IPS DF 4.7 (cell line): ENCODE measurements around the gene GALNT17.

Experiments used
- DNase-seq: peaks from one replicate; pipeline ENCODE4 v3.0.0-alpha.2; 2013; ENCODE audit warnings: low spot score; ENCODE audit errors: extremely low read depth

Gene GALNT17

GRCh38 chr7:71495828-71496227 is 363.9 kb downstream of the GALNT17 start:
- DNase-seq = no peak

DNA sequence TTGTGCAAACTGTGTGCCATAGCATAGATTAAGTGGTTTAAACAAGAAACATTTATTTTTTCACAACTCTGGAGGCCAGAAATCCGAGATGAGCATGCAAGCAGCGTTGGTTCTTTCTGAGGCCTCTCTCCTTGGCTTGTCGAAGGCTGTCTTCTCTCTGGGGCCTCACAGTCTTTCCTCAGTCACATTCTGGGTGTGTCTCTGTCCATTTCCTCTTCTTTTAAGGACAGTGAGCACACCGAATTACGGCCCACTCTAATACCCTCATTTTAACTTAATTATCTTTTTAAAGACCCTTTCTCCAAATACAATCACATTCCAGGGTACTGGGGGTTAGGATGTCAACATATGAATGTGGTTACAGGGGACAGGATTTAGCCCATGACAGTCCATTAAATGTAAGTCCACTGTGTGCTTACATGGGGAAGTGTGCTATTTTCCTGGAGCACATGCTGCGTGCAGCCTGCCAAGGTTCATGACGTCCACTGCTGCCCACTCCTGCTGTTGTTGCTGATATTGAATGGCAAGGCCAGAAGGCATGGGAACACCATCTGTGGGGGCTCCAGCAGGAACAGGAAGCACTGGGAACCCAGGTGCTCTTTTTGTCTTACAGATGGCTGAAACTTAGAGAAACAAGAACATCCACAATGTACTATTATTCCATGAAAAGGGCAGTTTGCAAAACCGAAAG is 365.5 kb downstream of the GALNT17 start:
- no peak for DNase-seq

- DNase-seq = no peak
Measured at GRCh38 chr7:71498381-71498780, 366.4 kb downstream of the GALNT17 start.

GRCh38 chr7:71504697-71505441 is 372.9 kb downstream of the GALNT17 start:
- no peak for DNase-seq

GRCh38 chr7:71506822-71507221 is 374.9 kb downstream of the GALNT17 start:
- DNase-seq = no peak

- no peak for DNase-seq
Measured at GRCh38 chr7:71507680-71508602, 376.0 kb downstream of the GALNT17 start.

DNA sequence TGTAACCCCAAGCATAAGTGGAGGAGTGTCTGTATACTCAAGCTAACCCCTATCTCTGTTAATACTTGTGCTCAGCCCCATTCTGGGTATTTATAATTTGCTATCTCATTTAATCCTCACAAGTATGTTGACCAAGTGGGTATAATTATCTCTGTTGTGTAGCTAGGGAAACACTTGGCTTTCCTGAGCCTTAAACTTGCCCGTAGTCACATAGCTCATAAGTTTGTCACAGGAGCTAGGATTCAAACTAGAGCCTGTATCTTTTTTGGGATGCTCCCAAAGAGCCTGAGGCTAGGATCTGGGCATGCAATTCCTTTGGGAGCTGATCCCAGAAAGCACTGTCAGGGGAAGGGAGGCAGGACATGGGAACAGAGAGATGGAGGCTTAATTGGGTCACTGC is 377.4 kb downstream of the GALNT17 start:
- DNase-seq = no peak

GRCh38 chr7:71511361-71511807 is 379.4 kb downstream of the GALNT17 start:
- DNase-seq = no peak

DNA sequence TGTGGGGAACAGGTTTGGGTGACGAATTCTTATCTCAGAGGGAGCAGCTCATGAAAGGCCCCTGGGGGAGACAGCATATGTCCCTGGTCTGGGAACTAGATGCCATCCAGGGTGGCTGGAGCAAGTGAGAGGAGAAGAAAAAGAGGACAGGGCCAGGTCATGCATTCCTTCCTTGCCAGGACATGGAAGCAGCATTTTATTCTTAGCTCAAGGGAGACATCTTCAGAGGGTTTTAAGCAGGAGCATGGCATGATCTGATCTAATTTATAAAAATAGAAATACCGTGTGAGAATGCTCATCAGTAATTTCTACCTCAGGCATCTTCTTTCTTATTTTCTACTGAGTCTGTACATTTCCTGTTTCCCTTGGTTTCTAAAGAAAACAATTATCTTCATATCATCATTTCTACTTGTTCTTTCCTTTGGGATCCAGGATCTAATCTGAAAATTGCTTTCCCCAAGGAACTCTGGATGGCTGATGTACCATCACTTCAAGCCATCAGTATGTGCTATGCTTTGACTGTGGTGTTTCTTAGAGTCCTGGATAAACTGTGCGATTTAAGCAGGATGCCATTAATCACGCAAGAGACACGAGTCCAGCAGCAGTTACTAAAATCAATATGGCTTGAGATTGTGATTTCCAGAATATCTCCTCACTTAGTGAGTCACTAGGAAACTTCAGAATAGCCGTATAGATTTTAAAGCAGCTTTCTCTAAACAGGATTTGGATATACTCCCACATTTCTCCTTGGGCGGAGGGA is 386.2 kb downstream of the GALNT17 start:
- DNase-seq = no peak

GRCh38 chr7:71518880-71519279 is 386.9 kb downstream of the GALNT17 start:
- DNase-seq = no peak

GRCh38 chr7:71521506-71521905 is 389.6 kb downstream of the GALNT17 start:
- no peak for DNase-seq

- no peak for DNase-seq
Measured at GRCh38 chr7:71526106-71526505, 394.2 kb downstream of the GALNT17 start.

DNA sequence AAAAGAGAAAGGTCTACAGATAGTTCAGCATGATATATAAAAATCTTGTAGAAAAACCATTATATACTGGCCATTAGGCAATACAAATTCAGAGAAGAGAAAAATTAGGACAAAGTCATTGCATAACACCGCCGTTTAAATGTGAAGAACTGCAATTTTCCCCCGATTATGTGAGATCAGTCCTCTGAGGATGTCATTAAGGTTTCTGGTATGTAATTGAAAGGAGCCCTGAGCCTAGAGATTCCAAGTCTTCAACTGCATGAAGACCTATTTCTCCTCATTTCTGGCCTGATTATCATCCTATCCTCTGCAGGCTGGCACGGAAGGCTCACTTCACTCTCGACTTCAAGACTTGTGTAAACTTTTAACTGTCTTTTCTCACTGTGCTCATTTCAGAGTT is 395.3 kb downstream of the GALNT17 start:
- DNase-seq = no peak

DNA sequence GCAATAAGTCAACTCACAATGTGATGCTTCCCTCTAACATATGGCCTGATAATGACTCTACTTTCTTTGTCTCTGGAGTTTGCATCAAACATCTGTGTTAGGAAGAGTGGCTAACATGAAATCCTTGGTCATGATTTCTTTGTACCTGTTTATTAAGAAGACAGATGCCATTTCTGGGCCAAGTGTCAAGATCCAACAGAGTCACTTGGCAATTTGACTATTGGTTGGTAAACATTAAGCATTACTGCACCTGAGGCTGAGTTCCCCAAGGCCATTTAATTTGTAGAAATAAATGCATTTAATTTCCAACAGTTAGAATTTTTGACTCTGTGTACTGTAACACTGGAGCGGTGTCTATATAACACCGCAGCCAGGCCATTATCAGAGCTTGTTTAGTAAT is 403.7 kb downstream of the GALNT17 start:
- DNase-seq = no peak

GRCh38 chr7:71538210-71538609 is 406.3 kb downstream of the GALNT17 start:
- DNase-seq = no peak

GRCh38 chr7:71539615-71540014 is 407.7 kb downstream of the GALNT17 start:
- DNase-seq = no peak

- DNase-seq = no peak
Measured at GRCh38 chr7:71541707-71542353, 409.9 kb downstream of the GALNT17 start.

DNA sequence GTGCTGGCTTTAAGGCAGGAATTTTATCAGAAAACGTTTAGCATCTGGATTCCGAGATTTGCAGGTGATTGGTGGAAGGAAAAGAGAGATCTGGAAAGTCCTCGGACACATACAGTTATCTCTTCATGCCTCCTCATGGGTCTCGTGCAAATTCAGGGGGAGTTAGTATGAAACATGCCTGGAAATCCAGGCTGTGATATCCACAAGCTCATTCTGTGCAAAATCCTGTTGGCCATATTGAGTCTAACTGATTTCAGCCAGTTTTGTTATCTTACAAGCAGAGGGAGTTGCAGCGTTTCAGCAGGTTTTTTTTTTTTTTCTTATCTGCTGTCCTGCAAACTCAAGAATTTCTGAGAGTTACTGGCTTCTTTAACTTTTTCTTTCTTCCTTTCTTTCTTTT is 411.5 kb downstream of the GALNT17 start:
- no peak for DNase-seq

DNA sequence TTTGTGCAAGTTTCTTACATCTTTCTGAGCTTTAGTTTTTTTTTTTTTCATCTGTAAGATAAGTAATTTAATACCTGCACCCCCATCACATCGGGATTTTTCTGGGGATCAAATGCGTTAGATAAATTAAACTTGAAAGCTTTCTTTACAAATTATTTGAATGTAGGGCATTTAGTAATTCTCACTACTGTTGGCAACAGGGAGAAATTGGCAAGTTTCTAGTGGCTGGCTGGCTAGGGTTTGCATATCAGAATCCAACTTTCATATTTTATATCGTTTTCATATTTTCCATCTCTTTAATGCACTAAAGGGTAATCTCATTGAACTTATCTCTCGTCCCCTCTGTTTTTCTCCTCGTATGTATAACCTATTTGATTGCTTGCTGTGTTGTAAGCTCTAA is 412.9 kb downstream of the GALNT17 start:
- no peak for DNase-seq

GRCh38 chr7:71547426-71547825 is 415.5 kb downstream of the GALNT17 start:
- no peak for DNase-seq

DNA sequence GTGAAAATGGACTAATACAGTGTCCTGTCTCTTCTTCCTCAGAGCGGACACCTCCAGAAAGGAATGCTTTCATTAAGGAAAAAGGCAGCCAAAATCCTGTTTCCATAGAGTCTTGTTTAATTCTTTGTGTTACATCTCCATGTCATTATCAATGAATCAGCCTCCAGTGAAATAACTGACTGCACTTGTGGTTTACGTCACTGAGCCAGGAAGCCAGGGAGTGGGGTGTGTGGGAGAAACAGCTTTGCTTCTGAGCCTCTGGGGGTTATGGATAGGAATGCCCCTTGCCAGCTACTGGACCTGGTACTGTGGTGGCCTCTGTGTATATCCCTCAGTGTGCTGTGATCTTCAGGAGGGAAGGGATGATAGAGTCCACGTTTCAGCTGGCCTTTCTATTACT is 416.8 kb downstream of the GALNT17 start:
- DNase-seq = no peak
